Measurements from ENCODE around the gene ADARB2. TPM values are rescaled to one million over a fixed set of nuclear protein-coding genes. Genes with fewer than 3 reads are reported as not detected.
"Not testable (repeated sequence)": the region's sequence is repeated elsewhere in the genome, so short reads cannot be mapped to it uniquely, and the experiment has no call there.

ADARB2 gene
- total RNA-seq, 1 donor from 2014 or later = 1.8 TPM

DNA sequence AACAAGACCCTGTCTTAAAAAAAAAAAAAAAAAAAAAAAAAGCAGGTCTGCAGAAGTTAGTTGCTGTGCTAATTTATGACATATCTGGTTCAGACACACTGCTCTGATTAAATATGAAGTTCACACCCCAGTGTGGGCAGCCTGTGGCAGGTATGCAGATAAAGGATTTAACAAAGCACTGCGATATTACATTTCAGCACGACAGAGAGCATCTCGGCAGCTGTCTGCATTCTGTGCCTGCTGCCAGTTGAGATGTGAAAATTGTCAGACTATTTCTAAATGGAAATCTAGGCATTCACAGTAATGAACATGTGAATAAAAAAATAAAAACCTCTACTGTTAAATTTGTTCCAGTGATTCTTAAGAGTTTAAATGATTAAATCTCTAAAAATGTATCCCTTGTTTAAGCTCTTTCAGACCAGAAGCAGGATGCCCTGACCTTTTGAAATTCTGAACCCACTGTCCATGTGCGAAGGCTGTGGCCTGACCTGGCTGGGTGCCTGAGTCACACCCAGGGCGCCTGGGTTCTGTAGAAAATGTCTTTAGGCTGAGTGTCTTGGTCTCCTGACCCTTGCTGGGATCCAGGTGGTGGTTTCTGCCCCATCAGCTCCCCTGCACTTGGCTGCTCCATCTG lies 408.2 kb downstream of the ADARB2 start:
- H3K27ac Mint-ChIP-seq (ENCODE audit: unreplicated experiment) = no peak overlapping the region
- H3K27me3 Mint-ChIP-seq (ENCODE audit: low read depth) = no peaks in the 10 kb centered on the region
- H3K4me1 Mint-ChIP-seq = no peaks in the 10 kb centered on the region
- H3K36me3 Mint-ChIP-seq (ENCODE audit: low read depth) = peaks cover 2% of the 10 kb centered on the region
- no peak for DNase-seq (ENCODE audit: low read depth, low spot score)
- no peak overlapping the region for H3K4me3 Mint-ChIP-seq
- peaks cover 7% of the 10 kb centered on the region for H3K9me3 Mint-ChIP-seq
- TF ChIP-seq, protein P1, sequence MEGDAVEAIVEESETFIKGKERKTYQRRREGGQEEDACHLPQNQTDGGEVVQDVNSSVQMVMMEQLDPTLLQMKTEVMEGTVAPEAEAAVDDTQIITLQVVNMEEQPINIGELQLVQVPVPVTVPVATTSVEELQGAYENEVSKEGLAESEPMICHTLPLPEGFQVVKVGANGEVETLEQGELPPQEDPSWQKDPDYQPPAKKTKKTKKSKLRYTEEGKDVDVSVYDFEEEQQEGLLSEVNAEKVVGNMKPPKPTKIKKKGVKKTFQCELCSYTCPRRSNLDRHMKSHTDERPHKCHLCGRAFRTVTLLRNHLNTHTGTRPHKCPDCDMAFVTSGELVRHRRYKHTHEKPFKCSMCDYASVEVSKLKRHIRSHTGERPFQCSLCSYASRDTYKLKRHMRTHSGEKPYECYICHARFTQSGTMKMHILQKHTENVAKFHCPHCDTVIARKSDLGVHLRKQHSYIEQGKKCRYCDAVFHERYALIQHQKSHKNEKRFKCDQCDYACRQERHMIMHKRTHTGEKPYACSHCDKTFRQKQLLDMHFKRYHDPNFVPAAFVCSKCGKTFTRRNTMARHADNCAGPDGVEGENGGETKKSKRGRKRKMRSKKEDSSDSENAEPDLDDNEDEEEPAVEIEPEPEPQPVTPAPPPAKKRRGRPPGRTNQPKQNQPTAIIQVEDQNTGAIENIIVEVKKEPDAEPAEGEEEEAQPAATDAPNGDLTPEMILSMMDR (conservative IDR thresholded peaks at IDR 0.05) = no peak

DNA sequence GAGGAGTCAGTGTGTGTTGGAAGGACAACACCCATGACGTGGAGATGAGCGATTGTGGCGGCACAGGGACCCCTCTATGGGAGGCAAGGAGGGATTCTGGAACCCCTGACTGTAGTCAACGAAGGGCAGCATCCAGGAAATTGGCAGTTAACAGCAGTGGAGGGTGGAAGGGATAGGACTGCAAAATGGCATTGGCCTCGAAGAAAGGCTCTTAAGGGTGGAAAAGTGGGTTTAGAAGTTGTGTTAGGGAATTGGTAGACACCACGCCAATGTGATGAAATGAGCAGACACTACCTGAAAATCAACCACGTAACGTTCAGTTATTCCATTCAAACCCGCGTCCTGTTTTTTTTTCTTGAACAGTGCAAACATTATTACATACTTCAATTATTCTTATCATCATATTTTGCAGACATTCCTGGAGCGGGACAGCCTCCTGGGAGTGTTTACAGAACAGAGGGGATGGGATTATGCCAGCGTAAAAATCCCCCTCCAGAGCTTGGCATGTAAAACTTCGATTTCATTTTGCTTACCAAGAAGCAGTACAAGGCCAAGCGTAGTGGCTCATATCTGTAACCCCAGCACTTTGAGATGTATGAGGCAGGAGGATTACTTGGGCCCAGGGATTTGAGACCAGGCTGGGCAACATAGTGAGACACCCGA lies 409.0 kb downstream of the ADARB2 start:
- Mint-ChIP-seq H3K4me1 (peaks cover 5% of the 10 kb centered on the region), H3K27ac (ENCODE audit: unreplicated experiment) (no peak overlapping the region), H3K27me3 (ENCODE audit: low read depth) (no peaks in the 10 kb centered on the region), H3K4me3 (no peak overlapping the region), H3K9me3 (peaks cover 10% of the 10 kb centered on the region), H3K36me3 (ENCODE audit: low read depth) (peaks cover 2% of the 10 kb centered on the region)
- no peak for DNase-seq (ENCODE audit: low read depth, low spot score)
- TF ChIP-seq, protein P1 (conservative IDR thresholded peaks at IDR 0.05) = no peak

DNA sequence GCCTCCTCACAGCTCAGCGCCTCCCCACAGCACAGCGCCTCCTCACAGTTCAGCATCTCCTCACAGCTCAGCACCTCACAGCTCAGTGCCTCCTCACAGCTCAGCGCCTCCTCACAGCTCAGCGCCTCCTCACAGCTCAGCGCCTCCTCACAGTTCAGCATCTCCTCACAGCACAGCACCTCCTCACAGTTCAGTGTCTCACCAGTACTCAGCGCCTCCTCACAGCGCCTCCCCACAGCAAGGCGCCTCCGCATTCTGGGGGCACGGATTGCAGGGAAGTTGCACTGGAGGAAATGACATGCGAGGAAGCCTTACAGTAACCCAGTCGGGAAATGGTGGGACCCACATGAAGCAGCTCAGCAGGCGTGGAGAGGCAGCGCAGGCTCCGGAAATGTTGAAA lies 409.6 kb downstream of the ADARB2 start:
- Mint-ChIP-seq H3K4me3 (no peak overlapping the region), H3K9me3 (peaks cover 10% of the 10 kb centered on the region)

DNA sequence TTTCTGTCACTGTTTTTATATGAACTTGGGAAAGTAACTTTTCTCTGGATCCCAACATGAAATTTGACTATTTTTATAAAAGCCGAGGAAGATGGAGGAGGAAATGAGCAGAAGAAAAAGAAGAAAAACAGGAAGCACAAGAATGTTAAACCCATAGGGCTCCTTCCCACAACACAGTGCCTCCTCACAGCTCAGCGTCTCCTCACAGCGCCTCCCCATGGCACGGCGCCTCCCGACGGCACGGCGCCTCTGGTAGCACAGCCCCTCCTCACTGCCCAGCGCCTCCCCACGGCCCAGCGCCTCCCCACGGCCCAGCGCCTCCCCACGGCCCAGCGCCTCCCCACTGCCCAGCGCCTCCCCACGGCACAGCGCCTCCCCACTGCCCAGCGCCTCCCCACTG lies 410.8 kb downstream of the ADARB2 start:
- H3K4me3 Mint-ChIP-seq; H3K4me1 Mint-ChIP-seq; H3K27me3 Mint-ChIP-seq (ENCODE audit: low read depth); H3K27ac Mint-ChIP-seq (ENCODE audit: unreplicated experiment); H3K36me3 Mint-ChIP-seq (ENCODE audit: low read depth); DNase-seq (ENCODE audit: low read depth, low spot score): not testable (repeated sequence)
- peaks cover 10% of the 10 kb centered on the region for H3K9me3 Mint-ChIP-seq

More for the DNA sequence above, 409.6 kb downstream of the ADARB2 start:
- DNase-seq (ENCODE audit: low read depth, low spot score) = no peak
- Mint-ChIP-seq H3K4me1 (peaks cover 5% of the 10 kb centered on the region), H3K27ac (ENCODE audit: unreplicated experiment) (peak overlapping the region; percentile 27), H3K27me3 (ENCODE audit: low read depth) (no peaks in the 10 kb centered on the region), H3K36me3 (ENCODE audit: low read depth) (peaks cover 2% of the 10 kb centered on the region)
- TF ChIP-seq, protein P1 (conservative IDR thresholded peaks at IDR 0.05) = no peak

DNA sequence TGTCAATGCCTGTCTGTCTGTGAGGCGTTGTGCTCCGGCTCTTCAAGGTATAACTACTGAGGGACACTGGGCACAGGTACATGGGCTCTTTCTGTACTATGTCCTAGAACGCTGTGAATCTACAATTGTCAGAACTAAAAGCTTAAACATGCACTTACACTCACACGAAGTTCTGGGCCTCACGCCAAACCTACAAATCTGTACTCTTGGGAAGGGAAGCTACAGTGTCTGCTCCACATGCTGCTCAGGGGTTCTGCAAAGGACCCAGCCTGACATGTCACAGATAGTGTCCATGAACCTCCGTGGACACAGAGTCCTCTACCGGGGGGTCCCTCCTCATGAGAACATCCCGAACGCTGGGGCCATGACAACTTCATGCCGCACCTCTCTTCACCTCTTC lies 412.4 kb downstream of the ADARB2 start:
- Mint-ChIP-seq H3K9me3 (peaks cover 6% of the 10 kb centered on the region), H3K36me3 (ENCODE audit: low read depth) (no peaks in the 10 kb centered on the region), H3K27me3 (ENCODE audit: low read depth) (peaks cover 10% of the 10 kb centered on the region), H3K27ac (ENCODE audit: unreplicated experiment) (no peak overlapping the region), H3K4me3 (no peak overlapping the region), H3K4me1 (peaks cover 5% of the 10 kb centered on the region)
- DNase-seq (ENCODE audit: low read depth, low spot score) = no peak
- TF ChIP-seq, protein P1 (conservative IDR thresholded peaks at IDR 0.05) = no peak

DNA sequence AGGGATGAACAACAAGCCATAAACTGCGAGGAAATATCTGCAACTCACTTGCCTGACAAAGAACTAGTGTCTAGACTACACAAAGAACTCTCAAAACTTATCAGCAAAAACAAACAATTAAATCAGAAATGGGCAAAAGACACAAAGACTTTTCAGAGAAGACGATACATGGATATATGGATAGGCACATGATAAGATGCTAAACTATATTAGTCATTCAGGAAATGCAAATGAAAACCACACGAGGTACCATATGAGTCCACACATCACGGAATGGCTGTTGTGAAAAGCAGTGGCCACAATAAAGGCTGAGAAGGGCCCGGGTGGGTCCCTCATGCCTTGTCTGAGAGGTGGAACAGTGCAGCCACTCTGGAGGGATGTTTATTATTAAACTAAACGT lies 413.4 kb downstream of the ADARB2 start:
- peaks cover 10% of the 10 kb centered on the region for H3K27me3 Mint-ChIP-seq (ENCODE audit: low read depth)
- no peaks in the 10 kb centered on the region for H3K36me3 Mint-ChIP-seq (ENCODE audit: low read depth)
- DNase-seq (ENCODE audit: low read depth, low spot score) = no peak
- peaks cover 5% of the 10 kb centered on the region for H3K4me1 Mint-ChIP-seq
- TF ChIP-seq, protein P1 (conservative IDR thresholded peaks at IDR 0.05) = no peak
- no peak overlapping the region for H3K4me3 Mint-ChIP-seq
- no peak overlapping the region for H3K27ac Mint-ChIP-seq (ENCODE audit: unreplicated experiment)
- H3K9me3 Mint-ChIP-seq = peaks cover 6% of the 10 kb centered on the region
